ENCODE measurements around the gene METRNL.

DNA sequence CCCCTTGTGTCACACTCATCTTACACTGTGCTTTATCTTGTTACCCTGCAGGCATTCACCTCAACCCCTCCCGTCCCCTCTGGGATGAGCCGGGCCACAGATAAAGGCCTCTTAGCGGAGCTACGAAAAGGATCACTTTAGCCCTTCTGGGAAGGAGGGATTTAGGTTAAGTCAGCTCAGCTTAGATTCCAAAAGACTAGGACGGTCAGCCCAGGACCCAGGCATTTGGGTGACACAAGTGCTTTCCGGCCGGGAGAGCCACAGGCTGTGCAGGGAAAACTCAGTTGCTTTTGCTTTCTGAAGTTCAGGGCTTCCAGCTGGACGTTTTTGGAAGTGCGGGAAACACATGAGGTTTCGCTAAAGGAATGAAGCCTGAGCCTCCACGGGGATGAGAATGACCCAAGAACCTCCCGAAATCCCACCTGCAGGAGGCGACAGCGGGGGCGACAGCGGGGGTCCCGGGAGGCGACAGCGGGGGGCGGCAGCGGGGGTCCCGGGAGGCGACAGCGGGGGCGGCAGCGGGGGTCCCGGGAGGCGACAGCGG lies 11.6 kb upstream of the METRNL start:
- TF ChIP-seq CTCF (IDR thresholded peaks at IDR 0.05) (no peak), POLR2A (IDR thresholded peaks at IDR 0.05) (no peak)

Data from uterus (tissue), 2 donors.